ENCODE results near the gene SMDT1.

The SMDT1 gene, protein sequence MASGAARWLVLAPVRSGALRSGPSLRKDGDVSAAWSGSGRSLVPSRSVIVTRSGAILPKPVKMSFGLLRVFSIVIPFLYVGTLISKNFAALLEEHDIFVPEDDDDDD

DNA sequence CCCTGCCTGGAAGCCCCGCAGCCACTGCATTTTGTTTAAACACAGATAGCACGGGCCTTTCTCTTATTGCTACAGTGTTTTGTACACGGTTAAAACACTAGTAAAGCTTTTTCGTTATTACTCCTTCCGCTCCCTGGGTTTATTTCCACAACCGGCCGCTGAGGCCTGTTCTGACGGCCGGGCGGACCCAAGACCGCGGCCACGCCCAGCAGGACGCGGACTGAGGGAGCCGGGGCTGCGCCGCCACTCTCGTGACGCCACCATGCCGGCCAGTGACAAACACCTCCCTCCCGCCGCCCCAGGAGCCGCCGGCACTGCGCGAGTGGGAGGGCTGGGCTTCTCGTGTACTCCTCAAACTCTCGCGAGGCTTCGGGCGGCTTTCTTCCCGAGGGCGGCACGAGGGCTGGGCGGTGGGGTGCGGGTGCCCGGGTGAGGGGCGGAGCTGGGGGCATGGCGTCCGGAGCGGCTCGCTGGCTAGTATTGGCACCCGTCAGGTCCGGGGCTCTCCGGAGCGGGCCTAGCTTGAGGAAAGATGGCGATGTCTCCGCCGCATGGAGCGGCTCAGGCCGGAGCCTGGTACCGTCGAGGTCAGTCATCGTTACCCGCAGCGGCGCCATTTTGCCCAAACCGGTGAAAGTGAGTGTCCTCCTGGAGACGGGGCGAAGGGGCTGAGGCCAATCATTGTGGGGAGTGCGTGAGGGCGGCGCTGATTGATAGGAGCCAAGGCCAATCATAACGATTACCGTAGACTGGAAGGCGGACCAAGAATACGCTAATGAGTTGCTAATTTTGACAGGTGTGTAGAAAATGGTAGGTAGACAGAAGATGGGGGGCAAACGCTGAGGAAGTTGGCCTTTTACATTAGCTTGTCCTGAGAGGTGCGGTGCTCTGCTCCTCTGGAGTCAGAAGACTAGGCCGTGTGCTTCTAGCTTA lies at the start of gene SMDT1:
TSS of gene SMDT1 (plus strand) at position 382 of the 933 bp plus-strand sequence. CDS start at position 451, 69 bp downstream.
- peak; percentile 99 for DNase-seq

DNA sequence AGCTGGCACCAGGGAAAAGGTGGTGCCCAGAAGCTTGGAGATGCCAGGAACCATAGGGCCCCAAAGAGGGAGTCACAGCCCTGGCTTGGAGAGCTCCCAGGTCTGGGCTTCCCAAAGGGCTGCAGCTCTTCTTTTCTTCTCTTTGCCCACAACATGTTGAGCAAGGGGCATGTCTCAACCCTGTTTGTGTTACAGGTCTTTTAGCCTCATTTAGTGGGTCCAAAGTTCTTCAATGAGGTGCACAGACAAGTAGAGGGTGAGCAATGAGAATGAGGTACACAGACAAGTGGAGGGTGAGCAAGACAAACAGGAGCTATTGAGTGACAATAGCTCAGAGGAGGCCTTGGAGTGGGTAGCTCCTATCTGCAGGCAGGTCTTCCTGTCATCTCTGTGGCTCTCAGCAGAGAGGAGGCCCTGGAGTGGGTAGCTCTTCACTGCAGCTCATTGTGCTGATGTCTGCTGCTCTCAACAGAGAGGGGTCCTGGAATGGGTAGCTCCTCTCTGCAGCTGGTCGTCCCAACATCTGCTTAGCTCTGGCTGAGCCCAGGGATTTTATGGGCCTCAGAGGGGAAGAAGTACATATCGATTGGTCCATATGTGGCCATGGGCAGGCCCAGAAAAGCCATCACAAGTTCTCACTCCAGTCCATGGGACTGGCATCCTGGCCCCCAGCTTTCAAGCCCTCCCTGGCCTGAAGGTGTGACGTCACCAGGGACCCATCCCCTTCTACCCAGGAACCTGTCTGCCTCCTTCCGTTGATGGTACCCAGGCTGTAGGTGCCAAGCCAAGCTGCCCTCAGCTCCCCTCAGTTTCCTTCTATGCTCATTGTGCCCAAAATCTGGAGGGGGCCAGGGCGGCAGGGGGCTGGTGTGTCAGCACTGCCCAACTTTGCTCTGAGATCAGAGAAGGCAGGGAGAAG lies 46.0 kb upstream of the SMDT1 start:
- no peak for DNase-seq

DNA sequence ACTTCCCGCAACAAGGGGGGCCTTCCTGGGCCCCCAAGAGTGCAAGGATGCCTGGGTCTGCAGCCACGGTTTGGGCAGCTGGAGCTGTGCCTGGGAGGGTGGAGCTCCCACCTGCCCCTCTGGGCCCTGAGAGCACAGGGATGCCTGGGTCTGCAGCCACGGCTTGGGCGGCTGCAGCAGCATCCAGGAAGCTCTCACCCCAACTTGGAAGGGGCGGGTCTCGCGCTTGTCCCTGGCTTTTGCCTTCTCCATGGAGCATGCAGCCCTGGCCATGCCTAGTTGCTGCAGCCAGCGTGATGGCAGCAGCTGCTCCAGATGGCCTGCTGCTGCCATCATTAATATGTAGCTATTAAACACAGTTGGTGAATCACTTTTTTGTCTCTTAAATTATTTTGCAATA lies 44.2 kb upstream of the SMDT1 start:
- DNase-seq: no peak

DNA sequence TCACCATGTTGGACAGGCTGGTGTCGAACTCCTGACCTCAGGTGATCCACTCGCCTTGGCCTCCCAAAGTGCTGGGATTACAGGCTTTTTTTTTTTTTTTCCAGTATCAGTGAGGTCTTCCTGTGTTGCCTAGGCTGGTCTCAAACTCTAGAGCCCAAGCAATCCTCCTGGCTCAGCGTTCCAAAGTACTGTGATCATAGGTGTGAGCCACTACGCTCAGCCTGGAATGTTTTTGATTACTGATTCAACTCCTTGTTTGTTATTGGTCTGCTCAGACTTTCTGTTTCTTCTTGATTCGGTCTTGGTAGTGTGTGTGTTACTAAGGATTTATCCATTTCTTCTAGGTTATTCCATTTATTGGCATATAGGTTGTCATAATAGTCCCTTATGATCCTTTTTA lies 40.2 kb upstream of the SMDT1 start:
- DNase-seq: no peak

DNA sequence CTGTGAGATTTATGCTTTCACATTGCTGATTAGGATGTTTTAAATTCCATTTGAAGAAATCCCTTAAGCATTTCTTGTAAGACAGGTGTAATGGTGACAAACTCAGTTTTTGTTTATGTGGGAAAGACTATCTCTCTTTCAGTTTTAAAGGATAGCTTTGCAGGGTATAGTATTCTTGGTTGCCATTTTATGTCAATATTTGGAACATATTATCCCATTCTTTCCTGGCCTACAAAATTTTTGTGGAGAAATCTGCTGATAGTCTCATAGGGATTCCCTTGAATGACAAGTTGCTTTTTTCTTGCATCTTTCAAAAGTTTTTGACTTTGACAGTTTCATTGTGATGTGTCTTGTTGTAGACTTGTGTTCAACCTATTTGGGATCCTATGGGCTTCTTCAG lies 37.7 kb upstream of the SMDT1 start:
- DNase-seq: no peak

DNA sequence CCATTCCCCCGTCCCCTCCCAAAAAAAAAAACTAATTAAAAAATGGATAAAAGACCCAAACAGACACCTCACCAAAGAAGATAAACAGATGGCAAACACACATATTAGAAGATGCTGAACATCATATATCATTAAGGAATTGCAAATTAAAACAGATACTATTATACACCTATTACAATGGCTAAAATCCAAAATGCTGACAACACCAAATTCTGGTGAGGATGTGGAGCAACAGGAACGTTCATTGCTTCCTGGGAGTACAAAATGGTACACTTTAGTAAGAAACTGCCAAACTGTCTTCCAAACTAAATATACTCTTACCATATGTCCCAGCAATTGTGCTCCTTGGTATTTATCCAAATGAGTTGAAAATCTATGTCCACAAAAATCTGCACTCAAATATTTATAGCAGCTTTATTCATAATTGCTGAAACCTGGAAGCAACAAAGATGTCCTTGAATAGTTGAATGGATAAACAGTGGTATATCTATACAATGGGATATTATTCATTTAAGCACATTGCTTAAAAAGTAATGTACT lies 28.8 kb upstream of the SMDT1 start:
- DNase-seq: no peak

DNA sequence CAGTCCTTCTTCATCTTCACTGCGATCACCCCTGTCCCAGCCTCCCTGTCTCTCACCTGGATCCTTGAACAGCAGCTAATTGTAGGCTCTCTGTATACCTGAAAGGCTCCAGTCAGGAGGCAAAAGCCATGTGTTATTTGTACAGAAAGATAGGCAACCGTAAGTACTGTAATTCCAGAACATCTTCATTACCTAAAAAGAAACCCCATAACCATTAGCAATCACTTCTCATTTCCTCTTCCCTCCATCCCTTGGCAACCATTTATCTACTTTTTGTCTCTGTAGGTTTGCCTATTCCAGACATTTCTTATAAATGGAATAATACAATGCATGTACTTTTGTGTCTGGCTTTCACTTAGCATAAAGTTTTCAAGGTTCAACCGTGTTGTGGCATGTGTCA lies 26.7 kb upstream of the SMDT1 start:
- no peak for DNase-seq

DNA sequence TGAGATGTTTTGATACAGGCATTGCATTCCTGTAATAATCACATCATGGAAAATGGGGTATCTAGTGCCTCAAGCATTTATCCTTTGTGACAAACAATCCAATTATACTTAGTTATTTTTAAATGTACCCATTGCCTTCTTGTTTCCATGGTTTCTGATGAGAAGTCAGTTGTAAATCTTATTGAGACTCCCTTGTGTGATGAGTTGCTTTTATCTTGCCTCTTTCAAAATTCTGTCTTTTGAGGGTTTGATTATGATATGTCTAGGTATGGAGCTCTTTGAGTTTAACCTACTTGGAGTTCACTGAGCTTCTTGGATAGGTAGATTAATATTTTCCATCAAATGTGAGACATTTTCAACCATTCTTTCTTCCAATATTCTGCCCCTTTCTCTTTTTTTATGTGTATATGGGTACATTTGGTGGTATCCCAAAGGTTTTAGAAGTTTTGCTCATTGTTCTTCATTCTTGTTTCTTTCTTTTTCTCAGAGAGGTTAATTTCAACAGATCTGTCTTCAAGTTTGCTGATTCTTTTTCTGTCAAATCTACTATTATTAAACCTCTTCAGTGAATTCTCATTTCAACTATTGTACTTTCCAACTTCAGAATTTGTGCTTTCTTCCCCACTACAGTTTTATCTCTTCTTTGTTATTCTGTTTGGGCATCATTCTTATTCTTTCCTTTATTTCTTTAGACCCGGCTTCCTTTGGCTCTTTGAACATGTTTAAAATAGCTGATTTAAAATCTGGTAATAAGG lies 22.6 kb upstream of the SMDT1 start:
- no peak for DNase-seq

DNA sequence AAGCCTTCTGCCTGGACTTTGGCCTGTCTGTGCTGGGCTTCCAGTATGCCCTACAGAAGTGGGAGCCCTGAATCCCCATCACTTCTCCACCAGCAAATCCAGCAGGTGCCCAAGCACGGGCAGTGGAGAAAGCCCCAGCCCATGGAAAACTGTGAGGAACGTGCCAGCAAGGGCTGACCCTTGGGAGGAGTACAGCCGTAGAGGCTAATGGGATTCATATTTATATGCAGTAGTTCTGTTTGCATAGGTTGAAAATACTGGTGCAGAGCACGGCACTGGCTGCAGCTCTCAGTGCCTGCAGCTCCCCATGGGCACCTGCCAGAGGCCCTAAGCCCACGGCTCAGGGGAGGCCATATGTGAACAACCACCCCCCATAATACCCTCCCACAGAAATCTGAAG lies 19.0 kb upstream of the SMDT1 start:
- DNase-seq: no peak

DNA sequence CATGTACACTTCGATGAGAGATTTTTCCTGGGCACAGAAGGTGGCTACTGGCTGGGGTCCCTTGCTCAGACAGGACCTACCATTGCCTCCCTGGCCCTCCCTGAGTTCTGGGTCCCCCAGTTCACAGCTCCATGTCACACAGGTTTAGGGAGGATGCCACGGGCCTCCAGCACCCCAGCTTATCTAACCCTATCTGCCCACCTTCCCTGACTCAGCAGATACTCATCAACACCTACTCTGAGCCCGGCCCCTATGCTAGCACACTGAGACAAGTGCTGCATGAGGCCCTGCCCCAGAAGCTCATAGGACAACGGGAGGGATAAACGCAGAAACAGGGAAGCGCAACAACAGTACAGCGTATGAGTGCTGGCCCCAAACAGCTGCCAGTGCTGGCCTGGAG lies 18.5 kb upstream of the SMDT1 start:
- no peak for DNase-seq

DNA sequence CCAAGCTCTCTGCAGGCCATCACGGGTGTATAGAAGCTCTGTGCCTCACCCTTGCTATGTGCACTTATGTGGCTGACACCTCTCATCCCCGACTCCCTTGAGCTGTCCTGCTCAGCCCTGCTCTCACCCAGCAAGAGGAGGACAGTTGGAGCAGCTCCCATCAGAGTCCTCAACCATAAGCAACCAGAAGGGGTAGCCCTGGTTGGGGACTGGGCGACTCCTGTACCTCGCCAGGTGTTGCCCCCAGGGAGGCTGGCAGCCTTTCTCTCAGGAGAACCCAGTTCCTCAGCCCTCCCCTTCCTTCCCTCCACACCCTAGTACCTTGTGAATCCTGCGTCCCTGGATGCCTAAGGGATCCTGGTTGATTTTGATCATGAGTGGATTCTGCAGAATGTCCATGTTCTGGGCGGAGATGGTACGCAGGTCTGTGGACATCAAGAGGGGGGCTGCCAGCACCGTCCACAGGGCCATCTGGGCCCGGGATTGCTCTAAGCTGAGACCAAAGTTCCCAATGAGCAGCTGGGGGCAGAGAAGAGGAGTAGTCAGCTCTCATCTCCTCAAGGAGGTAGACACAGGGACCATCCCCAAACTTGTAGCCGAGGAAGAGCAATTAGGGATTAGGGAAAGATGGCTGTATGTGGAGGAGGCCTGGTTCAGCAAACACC lies 16.9 kb upstream of the SMDT1 start:
- DNase-seq: no peak

DNA sequence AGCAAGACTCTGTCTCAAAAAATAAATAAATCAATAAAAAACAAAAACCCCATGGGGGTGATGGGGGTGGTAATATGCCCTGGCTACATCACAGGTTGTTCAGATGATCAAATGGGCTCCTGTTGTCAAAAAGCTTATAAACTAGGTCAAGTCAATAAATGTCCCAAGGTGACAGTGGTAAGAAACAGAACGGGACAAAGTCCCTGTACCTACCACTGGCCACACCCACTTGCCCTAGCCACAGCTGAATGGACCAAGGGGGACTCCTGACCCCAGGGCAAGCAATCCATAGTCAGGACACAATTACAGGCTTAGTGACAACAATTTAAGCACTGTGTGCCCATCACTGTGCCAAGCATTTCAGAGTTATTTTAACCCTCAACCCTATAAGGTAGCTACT lies 14.9 kb upstream of the SMDT1 start:
- DNase-seq: no peak

DNA sequence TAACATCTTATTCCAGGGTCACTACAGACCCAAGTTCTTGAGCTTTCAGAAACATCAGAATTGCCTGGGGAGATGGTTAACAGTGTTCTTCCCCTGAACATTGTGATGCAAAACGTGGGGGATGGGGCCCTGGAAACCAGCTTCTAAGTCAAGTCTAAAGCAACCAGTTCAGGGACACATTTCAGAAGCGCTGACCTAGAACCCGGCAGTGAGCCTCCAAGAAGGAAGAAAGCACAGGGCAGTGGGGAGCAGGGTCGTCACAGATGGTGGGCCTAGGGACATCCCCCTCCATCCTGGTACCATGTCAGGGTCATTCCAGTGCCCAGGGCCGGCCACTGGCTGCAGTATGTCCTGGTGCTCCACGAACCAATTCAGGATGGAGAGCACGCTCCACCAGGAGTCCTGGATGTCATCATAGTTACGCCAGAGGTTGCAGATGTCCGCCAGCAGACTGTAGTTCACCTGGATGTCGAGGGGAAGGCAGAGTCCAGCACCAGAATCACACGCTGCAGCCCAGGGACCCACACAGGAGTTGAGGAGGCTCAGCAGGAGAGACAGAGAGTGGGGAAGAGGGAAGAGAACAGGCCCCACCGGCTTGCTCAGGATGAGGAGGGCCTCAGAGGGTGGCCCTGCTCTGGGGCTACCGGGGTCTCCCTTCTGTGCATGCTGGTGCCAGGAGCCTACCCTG lies 13.9 kb upstream of the SMDT1 start:
- no peak for DNase-seq

DNA sequence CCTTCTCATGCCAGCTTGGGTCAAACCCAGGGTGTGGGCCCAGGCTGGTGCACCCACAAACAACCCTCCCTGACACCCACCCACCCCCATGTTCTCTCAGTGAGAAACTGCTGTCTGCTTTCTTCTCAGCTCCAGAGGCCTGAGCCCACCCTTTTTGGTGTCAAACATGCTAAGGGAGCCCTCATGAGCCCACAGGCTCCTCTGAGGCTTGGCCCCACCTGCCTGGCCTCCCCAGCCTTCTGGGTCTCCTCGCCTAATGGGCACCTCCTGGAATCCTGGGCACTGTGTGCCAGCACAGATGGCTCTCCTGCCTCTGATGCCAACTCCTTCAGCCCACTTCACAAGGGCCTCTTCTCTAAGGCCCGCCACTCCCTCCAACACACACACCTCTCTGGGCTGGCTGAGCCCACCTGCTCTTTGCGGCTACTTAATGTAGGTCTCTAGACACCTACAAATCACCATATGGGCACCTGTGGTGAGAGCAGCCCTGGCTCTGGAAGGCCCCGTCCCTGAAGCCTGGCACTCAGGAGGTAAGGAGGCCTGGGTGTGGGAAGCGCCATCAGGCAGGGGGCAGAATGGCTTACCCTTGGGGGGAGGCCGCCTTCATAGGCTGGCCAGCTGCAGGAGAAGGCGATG lies 13.3 kb upstream of the SMDT1 start:
- no peak for DNase-seq

DNA sequence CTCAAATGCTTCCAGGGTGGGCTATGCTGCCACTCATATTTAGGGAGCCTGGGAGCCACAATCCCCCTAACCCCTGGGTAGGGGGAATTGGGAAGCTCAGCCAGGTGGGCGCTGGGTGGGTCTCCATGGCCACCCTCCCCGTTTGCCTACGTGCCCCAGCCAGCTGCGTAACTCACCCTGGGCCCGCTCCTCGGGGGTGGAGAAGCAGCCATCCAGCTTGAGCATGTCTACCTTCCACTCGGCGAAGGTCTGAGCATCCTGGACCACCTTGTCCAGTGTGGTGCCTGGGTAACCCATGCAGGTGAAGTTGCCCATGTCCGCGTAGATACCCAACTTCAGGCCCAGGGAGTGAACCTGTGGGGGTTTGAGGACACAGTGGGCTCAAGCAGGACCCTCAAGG lies 12.6 kb upstream of the SMDT1 start:
- DNase-seq: no peak

DNA sequence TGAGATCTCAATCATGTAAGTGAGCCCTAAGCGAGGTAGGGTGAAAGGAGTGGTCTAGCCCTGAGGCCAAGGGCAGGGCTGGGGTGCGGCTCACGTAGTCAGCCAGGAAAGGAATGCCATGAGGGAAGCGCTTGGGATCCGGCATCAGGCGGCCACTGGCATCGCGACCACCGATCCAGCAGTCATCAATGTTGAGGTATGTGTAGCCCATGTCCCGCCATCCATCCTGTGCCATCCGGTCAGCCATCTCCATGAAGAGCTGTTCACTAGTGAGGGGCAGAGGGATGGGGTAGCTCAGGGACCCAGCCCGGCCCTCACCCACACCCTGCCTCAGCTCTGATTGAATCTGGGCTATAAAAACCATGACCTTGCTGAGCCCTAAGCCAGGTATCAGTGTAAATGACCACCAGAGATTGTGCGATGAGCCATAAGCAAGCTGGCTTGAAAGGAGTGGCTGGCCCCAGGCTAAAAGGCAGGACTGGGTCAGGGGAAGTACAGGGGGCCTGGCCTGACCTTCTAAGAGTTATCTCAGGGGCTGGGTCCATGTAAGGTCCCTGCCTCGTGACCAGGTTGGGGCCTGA lies 11.7 kb upstream of the SMDT1 start:
- no peak for DNase-seq

DNA sequence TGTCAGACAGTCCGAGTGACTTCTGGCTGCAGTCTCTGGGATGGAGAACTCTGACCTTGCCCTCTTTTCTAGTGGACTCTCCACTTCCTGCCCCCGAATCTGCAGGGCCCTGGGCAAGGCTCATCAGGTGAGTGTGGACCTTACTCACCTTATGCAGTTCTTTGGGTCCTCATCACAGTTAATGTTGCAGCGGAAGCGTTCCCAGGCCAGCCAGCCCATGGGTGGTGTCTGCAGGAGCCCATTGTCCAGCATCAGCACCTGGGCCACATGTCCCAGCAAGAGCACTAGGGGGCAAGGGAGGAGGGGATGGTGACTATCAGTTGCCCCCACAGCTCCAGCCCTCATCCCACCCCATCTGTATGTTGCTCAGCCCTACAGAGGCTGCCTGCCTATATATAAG lies 11.2 kb upstream of the SMDT1 start:
- no peak for DNase-seq

DNA sequence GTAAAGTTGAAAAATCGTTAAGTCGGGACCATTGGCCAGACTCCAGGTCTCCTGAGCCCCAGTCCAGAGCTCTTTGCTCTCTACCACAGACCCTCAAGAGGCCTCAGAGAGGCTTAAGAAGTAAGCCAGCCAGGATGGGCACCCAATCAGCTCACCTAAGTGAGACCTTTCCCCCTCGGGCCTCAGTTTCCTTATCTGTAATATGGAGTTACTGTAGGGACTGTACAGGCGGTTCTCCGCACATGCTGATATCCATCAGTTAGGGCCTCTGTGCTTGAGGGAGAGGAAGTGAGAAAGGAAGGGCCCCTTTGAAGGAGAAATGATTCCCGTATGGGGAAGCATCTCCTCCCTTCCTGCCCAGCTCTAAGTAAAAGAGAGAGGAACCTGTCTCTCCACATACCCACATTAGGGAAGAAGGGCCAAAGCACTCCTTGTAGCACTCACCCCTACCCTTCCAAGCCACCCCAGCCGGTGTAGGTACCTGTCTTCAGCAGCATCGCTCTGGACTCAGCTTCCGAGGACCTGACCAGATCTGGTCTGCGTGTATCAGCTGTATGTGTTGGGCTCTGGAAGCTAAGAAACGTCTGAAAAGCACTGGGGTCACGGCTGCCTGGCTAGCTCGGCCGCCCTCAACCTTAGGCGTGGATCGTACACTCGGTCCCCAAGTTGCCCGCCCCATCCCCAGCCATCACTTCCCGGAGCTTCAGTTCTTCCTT lies 9.5 kb upstream of the SMDT1 start:
- DNase-seq: no peak

DNA sequence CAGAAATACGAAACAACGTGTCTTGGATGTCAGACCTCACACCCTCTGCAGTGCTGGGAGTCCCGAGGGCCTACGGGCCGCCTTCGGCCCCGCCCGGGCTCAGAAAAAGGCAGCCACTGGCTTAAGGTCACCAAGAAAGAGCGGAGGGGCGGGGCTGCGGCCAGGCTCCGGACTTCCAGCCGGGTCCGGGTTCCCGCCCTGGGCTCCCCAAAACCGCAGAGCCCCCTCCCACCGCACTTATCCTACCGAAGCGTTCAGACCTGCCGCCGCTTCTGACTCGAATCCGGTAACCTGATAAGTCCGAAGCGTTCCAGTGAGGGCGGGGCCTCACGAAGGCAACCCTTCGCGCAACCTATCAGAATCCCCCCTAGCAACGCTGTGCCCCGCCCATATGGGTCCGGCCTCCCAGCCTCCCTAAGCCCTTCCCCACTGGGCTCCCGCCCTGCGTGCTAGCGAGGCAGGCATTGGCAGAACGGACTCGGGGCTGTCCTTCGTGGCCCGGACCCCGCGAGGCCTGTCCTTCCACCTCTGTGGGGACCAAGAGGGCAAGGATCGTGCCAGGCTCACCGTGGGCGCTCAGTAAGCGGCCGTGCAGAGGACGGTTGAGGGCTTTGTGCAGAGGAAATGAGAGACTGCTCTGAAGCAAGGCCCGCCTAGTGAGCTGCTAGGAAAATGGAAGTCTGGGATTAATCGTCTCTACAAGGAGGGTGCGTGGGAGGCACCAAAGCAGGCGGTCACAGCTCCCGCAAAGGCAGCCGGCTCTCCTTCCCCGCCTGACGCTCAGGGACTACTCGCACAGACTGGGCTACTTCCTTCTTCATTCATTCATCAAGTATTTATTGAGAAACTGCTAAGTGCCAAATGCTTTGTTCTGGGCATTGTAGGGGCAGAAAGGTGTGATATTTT lies 8.7 kb upstream of the SMDT1 start, which contains the start of gene NAGA:
TSS of gene NAGA (minus strand) at position 296 of the 906 bp plus-strand sequence. CDS start 515 bp downstream, outside the sequence.
- peak; percentile 97 for DNase-seq

Measured in femur (tissue), 1 donor.